Glutamatergic neuron (in vitro differentiated cells): ENCODE data around the gene CLN3. TPM values are rescaled to one million over a fixed set of nuclear protein-coding genes. Genes with fewer than 3 reads are reported as not detected.

Experiments used
- DNase-seq: peaks from one replicate; pipeline ENCODE4 v3.0.0; 2022
- H3K27ac Mint-ChIP-seq: one replicate; pipeline ENCODE4 v1.8.0; 2020; ENCODE audit warnings: mild to moderate bottlenecking, mixed read lengths, inconsistent platforms; ENCODE audit not compliant: unreplicated experiment
- H3K27me3 Mint-ChIP-seq: one replicate; pipeline ENCODE4 v1.8.0; 2020; ENCODE audit warnings: mild to moderate bottlenecking, moderate library complexity, mixed read lengths, inconsistent platforms; ENCODE audit not compliant: unreplicated experiment
- H3K36me3 Mint-ChIP-seq: one replicate; pipeline ENCODE4 v1.8.0; 2020; ENCODE audit warnings: mild to moderate bottlenecking, mixed read lengths, inconsistent platforms; ENCODE audit not compliant: unreplicated experiment
- H3K4me1 Mint-ChIP-seq: one replicate; pipeline ENCODE4 v1.8.0; 2020; ENCODE audit warnings: mild to moderate bottlenecking, low read depth, mixed read lengths, inconsistent platforms; ENCODE audit not compliant: unreplicated experiment
- H3K4me3 Mint-ChIP-seq: one replicate; pipeline ENCODE4 v1.8.0; 2020; ENCODE audit warnings: mild to moderate bottlenecking, mixed read lengths, inconsistent platforms; ENCODE audit not compliant: unreplicated experiment
- H3K9me3 Mint-ChIP-seq: one replicate; pipeline ENCODE4 v1.8.0; 2020; ENCODE audit warnings: mild to moderate bottlenecking, moderate library complexity, mixed read lengths, inconsistent platforms; ENCODE audit not compliant: unreplicated experiment
- total RNA-seq: library from RNA; stranded (reverse); fragmentation: NEBNext Ultra II Directional; extraction: Animal tissue kit (Norgen Biotek cat#: 25700); gene quantifications from one replicate; pipeline ENCODE4 v1.2.1, GENCODE V29; 2021; ENCODE audit not compliant: unreplicated experiment
- TF ChIP-seq, protein P1 (sequence below): fragments of 200-600 bp; sonication (generic); IDR thresholded peaks from one replicate; pipeline ENCODE4 v1.5.0; 2021; ENCODE audit not compliant: partially characterized antibody, unreplicated experiment

CLN3 gene
- total RNA-seq, 1 donor from 2014 or later, result 29.4 TPM

- Mint-ChIP-seq H3K4me3 (no peak overlapping the region), H3K36me3 (no peaks in the 10 kb centered on the region), H3K4me1 (peaks cover 3% of the 10 kb centered on the region), H3K9me3 (peaks cover 6% of the 10 kb centered on the region), H3K27me3 (peaks cover 11% of the 10 kb centered on the region), H3K27ac (no peak overlapping the region)
- DNase-seq, result no peak
- TF ChIP-seq, protein P1, sequence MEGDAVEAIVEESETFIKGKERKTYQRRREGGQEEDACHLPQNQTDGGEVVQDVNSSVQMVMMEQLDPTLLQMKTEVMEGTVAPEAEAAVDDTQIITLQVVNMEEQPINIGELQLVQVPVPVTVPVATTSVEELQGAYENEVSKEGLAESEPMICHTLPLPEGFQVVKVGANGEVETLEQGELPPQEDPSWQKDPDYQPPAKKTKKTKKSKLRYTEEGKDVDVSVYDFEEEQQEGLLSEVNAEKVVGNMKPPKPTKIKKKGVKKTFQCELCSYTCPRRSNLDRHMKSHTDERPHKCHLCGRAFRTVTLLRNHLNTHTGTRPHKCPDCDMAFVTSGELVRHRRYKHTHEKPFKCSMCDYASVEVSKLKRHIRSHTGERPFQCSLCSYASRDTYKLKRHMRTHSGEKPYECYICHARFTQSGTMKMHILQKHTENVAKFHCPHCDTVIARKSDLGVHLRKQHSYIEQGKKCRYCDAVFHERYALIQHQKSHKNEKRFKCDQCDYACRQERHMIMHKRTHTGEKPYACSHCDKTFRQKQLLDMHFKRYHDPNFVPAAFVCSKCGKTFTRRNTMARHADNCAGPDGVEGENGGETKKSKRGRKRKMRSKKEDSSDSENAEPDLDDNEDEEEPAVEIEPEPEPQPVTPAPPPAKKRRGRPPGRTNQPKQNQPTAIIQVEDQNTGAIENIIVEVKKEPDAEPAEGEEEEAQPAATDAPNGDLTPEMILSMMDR, result no peak
Observed at GRCh38 chr16:28537076-28537475, 45.2 kb upstream of the CLN3 start.

DNA sequence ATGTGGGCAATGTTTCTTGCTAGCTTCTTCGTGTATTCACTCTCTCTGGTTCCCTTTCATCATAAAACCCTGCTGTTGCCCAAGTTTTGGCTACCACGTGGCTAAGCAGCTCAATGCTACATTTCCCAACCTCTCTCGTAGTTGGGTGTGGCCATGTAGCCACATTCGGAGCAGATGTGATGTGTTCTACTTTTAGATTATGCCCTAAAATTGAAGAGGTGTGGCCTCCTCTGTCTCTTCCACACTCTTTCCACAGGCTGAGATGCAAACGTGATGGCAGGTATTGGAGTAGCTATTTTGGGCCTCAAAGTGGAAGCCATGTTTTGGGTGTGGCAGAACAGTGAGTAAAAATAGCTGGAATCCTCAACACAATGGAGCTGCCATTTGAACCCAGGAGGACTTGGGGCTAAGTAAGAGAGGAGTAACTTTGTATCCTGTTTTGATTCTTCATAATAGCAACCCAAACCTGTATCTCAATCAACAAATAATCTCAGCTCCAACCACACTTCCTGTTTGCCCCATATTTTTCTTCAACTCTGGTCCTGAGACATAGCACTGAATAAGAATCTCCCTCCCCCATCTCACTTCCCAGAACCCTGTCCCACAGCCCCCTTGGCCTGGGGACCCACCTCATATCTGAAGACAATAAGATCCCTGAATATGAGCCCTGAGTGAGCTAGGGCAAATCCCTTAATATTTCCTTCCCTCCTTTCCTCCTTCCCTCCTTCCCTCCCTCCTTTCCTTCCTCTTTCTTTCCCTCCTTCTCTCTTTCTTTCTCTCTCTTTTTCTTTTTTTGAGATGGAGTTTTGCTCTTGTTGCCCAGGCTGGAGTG lies 42.9 kb upstream of the CLN3 start:
- Mint-ChIP-seq H3K4me3 (no peak overlapping the region), H3K4me1 (peaks cover 3% of the 10 kb centered on the region), H3K27me3 (peaks cover 11% of the 10 kb centered on the region), H3K9me3 (peaks cover 6% of the 10 kb centered on the region), H3K27ac (no peak overlapping the region), H3K36me3 (no peaks in the 10 kb centered on the region)
- no peak for DNase-seq
- TF ChIP-seq, protein P1, result no peak

- TF ChIP-seq, protein P1, result no peak
- Mint-ChIP-seq H3K9me3 (peaks cover 6% of the 10 kb centered on the region), H3K27ac (no peak overlapping the region), H3K36me3 (no peaks in the 10 kb centered on the region), H3K4me1 (peaks cover 3% of the 10 kb centered on the region), H3K4me3 (no peak overlapping the region), H3K27me3 (peaks cover 7% of the 10 kb centered on the region)
- no peak for DNase-seq
Observed at GRCh38 chr16:28532940-28533647, 41.2 kb upstream of the CLN3 start.

GRCh38 chr16:28531777-28532744 lies 40.2 kb upstream of the CLN3 start:
- TF ChIP-seq, protein P1, result no peak
- Mint-ChIP-seq H3K9me3 (peaks cover 3% of the 10 kb centered on the region), H3K36me3 (no peaks in the 10 kb centered on the region), H3K4me1 (peaks cover 3% of the 10 kb centered on the region), H3K27me3 (peaks cover 2% of the 10 kb centered on the region), H3K27ac (no peak overlapping the region), H3K4me3 (no peak overlapping the region)
- no peak for DNase-seq
